ENCODE data around the gene ADCY10.

- no peak for TF ChIP-seq EZH2 (IDR thresholded peaks at IDR 0.05; ENCODE audit: borderline replicate concordance, low read depth, low read length, severe bottlenecking)
- TF ChIP-seq, protein P1, sequence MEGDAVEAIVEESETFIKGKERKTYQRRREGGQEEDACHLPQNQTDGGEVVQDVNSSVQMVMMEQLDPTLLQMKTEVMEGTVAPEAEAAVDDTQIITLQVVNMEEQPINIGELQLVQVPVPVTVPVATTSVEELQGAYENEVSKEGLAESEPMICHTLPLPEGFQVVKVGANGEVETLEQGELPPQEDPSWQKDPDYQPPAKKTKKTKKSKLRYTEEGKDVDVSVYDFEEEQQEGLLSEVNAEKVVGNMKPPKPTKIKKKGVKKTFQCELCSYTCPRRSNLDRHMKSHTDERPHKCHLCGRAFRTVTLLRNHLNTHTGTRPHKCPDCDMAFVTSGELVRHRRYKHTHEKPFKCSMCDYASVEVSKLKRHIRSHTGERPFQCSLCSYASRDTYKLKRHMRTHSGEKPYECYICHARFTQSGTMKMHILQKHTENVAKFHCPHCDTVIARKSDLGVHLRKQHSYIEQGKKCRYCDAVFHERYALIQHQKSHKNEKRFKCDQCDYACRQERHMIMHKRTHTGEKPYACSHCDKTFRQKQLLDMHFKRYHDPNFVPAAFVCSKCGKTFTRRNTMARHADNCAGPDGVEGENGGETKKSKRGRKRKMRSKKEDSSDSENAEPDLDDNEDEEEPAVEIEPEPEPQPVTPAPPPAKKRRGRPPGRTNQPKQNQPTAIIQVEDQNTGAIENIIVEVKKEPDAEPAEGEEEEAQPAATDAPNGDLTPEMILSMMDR (IDR thresholded peaks at IDR 0.05; ENCODE audit: extremely low read depth in 1 of 2, insufficient read depth in 1 of 2, low read depth in 1 of 2, low read length in 2 of 2) = no peak
- TF ChIP-seq, protein P2, sequence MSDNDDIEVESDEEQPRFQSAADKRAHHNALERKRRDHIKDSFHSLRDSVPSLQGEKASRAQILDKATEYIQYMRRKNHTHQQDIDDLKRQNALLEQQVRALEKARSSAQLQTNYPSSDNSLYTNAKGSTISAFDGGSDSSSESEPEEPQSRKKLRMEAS (IDR thresholded peaks at IDR 0.05; ENCODE audit: insufficient read depth, insufficient read length) = no peak
- no peak for TF ChIP-seq JUN (IDR thresholded peaks at IDR 0.05; ENCODE audit: borderline replicate concordance, insufficient read depth, insufficient read length, low read depth)
- TF ChIP-seq FOS (IDR thresholded peaks at IDR 0.05; ENCODE audit: borderline replicate concordance, insufficient read depth, low read length) = no peak
These were observed 122.4 kb downstream of the ADCY10 start for GRCh38 chr1:167791281-167792187.
